GM19099 (cell line): ENCODE results near the gene ZNF236.

Experiments
- POLR2A ChIP-seq: IDR thresholded peaks from 3 replicates; pipeline ENCODE4 v1.6.1; 2011; ENCODE audit warnings: low read depth; ENCODE audit not compliant: insufficient read length; ENCODE audit errors: extremely low read depth

Gene ZNF236

DNA sequence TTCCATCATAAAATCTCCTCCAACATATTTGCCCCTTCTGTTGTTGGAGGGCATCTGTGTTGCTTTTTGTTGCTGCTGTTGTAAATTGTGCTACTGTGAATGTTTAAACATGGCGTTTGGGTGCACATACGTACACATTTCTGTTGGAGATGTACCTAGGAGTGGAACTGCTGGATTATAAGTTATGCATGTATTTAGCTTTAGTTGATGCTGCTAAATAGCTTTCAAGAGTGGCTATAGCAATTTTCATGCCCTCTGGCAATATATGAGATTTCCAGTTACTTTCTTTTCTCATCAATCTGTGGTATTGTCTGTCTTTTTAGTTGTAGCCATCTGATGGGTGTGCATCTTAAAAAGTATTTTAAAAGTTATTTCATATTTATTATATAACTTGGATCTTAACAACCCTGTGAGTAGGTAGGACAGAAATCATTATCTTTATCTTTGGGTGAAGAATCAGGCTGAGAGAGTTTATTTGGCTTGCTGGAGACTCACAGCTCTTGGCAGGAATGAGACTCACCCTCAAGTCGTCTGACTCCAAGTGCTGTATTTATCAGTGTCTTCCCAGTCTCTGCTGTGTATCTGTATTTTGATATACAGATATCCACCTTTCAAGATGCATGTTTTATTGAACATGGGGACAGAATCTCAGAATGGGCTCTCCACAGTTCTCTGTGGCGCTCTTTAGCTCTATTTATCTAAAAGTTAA, 16.9 kb downstream of the ZNF236 start:
- no peak for TF ChIP-seq POLR2A

DNA sequence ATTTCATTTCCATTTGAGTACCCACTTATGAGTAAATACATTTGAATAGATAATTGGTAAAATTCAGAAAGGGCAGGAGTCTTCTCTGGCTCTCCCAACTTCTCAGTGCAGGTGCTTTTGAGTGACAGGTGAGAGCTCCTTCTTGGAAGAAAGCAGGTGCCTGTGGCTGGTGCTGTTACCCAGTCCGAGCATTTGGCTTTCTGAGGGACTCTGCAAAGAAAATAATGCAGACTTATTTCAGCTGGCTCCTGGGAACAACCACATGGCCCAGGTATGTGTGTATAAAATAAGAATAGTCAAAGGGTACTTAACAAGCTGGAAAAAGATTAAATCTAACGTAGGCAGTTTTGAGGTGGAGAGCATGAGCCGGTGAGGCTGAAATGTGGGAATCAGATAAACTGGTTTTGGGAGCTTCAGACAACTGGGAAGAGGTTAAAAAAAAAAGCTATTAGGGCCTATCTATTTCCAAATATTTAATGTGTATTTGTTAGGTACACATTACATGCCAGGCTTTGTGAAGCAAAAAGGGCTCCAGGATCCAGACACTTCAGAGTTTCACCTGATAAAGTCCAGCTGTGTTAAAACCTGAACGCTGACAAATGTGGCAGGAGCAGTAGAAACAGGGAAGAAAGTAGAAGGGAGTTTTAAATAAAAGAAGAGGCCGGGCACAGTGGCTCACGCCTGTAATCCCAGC, 20.6 kb downstream of the ZNF236 start:
- no peak for TF ChIP-seq POLR2A

DNA sequence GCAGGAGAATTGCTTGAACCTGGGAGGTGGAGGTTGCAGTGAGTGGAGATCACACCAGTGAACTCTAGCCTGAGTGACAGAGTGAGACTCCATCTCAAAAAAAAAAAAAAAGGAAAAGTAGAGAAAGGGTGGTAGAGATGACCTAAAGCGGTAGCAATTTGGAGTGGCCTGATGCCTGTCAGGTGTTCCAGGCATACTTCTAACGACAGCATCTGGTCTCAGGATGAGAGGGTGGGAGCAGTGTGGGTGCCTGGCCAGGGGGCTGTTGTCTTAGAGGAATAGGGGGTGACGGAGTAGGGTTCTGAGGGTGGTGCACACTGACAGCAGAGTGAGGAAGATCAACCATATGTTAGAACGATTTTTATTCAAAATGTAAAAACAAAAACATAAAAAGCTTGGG, 21.8 kb downstream of the ZNF236 start:
- TF ChIP-seq POLR2A = no peak

DNA sequence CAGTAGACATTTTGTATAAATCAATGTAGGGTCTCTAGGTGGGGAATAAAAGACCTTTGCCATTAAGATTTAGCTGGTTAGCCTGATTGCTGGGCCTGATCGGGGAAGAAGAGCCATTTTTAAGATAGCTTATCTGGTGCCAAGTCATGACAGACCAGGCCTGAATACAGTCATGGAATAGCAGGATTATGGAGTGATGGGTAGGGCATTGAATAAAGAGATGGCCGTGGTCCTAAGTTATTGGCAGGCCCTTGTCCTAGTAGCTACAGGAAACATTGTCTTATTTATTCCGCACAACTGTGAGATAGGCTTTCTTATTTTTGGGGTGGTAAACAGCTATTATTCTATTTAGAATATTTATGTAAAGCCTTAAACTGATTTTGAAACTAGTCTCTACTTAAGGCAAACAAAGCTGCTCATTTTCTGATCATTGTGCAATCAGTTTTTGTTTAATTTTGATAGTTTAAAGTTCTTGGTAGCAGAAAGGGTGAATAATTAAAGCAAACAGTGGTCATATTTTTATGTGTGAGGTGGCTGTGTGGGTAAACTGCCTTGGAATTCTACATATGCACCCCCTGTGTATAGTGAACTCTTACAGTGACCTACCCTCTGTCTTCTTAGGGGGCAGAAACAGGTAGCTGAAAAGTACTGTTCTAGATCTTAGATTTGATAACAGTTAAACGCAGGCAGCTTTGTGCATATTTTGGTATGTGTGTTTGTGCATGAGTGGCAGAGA, 22.6 kb downstream of the ZNF236 start:
- TF ChIP-seq POLR2A = no peak

DNA sequence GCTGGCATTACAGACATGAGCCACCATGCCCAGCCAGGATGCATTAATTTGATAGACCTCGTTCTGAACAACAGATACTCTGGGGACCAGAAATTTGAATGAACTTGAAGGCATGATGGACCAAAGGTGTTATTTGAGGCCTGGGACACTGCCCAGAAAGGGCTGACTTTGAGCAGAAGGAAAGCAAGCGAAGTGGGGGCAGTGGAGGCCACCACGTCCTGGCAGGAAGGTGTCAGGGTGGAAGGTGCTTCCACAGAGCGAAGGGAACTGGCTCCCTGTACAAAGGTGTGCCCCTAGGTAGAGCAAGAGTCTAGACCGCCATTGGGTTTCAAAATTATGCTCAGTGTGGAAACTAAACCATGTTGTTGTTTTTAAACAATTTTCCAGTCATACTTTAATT, 23.9 kb downstream of the ZNF236 start:
- TF ChIP-seq POLR2A = no peak

DNA sequence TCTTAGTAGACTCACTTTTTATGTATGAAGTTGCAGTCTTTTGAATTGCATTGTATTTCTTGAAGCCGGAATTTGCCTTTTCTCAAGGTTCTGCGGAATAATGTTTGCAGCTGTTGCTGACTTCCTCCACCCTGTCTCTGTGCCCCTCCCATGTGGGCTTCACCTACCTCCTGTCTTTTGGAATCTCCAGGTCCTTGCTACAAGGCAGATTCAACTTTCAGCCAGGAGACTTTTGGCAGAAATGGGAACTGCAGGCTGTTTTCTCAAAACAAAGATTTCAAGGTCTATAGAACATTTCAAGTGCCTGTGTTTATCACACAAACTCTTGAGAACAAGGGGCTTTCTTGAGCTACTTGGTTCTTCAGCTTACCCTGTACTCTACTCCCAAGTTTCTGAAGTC, 25.6 kb downstream of the ZNF236 start:
- no peak for TF ChIP-seq POLR2A

DNA sequence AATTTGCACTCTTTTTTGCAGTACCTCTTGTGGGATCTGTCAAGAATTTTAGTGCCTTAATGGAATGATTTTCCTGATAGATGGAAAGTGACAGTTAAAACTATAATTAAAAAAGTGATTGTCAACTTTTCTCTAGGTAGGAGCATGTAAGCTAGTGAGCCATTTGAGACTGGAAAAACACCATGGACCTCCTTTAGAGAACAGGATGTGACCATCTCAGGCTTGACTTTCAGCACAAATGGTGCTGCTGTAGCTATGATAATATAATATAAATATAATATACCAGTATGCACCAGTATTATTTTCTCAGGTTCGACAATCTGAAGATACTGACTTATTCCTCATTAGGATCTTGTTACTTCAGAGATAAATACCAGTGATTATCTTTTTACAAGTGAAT, 27.8 kb downstream of the ZNF236 start:
- TF ChIP-seq POLR2A = no peak

DNA sequence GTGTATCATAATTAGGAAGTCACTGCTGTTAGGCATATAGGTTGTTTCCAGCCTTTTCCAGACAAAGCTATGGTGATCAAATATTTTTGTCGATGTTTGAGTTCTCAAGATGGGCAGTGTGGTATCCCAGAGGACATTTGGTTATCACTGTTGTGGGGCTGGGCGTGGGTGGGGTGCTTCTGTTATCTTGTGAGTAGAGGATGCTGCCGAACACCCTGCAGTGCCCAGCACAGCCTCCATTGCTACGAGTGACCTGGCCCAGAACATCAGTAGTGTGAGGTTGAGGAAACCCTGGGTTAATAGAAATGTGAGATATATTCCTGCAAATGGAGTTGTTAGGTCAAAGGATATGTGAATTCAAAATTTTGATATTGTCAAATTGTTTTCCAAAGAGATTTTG, 33.2 kb downstream of the ZNF236 start:
- no peak for TF ChIP-seq POLR2A

DNA sequence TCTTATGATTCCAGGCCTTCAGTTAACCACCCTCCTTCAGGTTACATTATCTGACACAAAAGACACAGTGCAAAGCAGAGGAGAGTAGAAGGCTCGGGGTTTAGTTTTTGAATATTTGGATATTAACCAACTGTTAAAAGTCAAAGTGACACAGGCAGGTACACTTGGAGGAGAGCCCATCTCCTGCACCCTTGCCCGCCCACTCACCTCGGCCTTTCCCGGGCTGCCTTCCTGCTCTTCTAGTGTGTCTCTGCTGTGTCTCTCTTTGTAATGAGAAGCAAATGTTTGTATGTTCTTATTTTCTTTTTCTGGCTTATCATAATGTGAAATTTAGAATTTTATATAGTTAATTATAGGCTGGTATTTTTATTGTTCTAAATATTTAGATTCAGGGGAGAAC, 35.1 kb downstream of the ZNF236 start:
- TF ChIP-seq POLR2A = no peak

DNA sequence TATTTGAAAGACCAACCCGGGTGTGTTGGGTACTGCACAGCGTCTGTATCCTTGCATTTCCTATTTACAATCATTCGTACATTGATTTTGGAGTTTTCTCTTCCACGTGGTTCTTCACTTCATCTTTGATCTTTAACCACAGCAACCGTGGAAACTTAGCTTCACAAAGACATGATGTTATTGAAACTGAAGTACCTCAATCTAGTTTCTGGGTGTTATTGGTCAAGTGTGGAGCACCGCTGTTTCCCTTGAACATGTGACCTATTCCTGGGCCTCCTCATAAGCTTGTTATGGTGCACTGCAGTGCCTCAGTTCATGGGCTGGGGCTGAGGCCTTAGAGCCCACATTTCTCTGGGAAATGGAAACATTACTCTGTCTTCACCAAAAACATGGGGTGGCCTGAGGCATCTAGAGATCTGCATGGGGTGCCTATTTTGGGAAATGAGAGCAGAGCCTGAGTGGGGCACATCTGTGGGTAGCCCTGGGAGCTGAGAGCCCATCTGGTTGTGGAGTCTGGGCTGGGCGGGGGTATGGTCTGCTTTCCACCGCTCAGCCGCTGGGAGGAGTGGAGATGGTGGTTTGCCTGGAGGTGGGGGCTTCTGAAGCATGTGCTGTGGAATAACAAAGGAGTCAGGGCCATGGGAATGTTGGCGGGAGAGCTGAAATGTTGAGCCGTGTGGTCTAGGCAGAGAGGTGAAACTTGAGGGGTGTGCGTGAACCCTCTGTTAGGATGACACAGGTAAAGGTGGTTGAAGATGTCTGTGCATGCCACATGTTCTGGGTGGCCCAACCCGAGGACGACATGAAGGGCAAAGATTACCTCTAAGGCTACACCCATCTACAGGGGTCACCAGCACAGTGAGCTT, 37.4 kb downstream of the ZNF236 start:
- no peak for TF ChIP-seq POLR2A

DNA sequence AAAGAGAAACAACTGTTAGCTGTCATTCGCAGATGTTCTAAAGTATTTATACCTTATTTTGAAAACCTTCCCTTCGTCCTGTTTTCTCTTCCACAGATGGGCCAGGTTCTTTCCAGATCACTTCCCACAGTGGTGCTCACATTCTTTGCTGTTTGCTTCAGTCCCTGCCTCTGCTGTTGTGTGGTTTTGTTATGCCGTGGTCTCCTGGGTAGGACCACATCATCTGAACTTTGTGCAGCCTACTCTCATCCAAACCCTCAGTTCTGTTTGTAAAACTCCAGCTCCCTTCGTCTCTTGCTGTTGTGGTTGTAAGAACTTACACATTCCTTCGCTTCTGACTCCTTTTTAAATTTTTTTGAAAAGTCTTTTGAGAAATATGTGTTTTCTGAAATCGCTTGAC, 38.1 kb downstream of the ZNF236 start:
- no peak for TF ChIP-seq POLR2A

DNA sequence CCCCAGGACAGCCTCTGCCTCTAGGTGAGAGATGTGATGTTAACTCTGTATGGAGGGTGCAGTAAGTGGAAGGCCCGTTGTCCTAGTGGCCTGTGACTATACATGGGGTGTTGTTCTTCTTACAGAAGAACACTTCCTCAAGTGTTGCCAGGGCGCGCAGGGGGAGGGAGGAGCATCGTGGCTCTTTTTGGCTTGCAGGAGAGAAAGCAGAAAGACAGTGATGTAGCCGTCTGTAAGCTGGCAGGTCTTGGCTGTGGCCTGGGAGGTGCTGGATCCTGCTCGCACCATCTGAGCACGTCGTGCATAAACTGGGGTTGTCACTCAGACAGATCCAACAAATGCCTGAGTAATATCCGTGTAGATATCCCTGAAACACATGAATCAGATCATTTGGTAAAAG, 44.3 kb downstream of the ZNF236 start:
- TF ChIP-seq POLR2A = no peak

DNA sequence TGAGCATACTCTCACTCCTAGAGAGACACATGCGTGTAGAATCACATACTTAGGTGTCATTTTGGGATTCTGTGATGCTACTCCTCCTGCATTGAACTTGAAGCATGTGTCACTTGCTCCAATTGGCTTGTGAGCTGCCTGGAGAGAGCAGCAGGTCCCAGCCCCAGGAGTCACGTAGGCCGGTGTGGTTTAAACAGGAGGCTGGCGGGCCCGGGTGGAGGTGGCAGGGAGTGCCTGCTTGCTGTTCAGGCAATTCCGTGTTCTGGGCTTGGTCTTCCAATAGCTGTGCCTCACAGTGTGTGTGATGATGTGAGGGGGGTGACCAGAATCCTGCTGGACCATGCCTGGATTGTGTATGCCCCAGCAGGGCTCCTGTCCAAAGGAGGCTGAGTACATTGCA, 51.0 kb downstream of the ZNF236 start:
- TF ChIP-seq POLR2A = no peak

DNA sequence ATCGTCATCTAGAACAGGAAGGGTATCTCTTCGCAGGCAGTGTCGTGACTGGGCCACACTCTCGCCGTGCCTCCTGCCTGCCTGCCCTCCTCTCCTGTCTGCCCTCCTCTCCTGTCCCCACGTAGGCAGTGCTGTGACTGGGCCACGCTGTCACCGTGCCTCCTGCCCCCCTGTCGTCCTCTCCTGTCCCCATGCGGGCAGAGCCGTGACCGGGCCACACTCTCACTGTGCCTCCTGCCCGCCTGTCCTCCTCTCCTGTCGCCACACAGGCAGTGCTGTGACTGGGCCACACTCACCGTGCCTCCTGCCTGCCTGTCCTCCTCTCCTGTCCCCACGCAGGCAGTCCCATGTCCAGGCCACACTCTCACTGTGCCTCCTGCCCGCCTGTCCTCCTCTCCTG, 51.4 kb downstream of the ZNF236 start:
- no peak for TF ChIP-seq POLR2A
